DND-41 (cell line): ENCODE measurements around the gene ASF1A.

Experiments used
- ATAC-seq: fragments of 200-7000 bp; cut with Tn5 transposase; 3 replicates; pipeline ENCODE4 v1.9.1; 2021; ENCODE audit warnings: low read depth; ENCODE audit not compliant: insufficient read depth
- DNase-seq: peaks from one replicate; pipeline ENCODE4 v3.0.0-alpha.2; 2020
- H2AFZ ChIP-seq: 2 replicates; pipeline ENCODE4 v1.6.0; 2012; ENCODE audit warnings: low read depth, low read length
- H3K27ac ChIP-seq: 2 replicates; pipeline ENCODE4 v1.5.1; 2012; ENCODE audit warnings: low read length, inconsistent platforms
- H3K27me3 ChIP-seq: fragments of 200-600 bp; sonication (generic); 2 replicates; pipeline ENCODE4 v1.6.0; 2012; ENCODE audit warnings: low read length, mild to moderate bottlenecking, inconsistent platforms; ENCODE audit not compliant: insufficient read depth, poor library complexity
- H3K36me3 ChIP-seq: 2 replicates; pipeline ENCODE4 v1.5.1; 2012; ENCODE audit warnings: low read length, inconsistent platforms; ENCODE audit not compliant: insufficient read depth
- H3K4me1 ChIP-seq: 2 replicates; pipeline ENCODE4 v1.5.1; 2012; ENCODE audit warnings: mild to moderate bottlenecking, low read length; ENCODE audit not compliant: insufficient read depth
- H3K4me2 ChIP-seq: 2 replicates; pipeline ENCODE4 v1.6.0; 2012; ENCODE audit warnings: mild to moderate bottlenecking, moderate library complexity, low read length, inconsistent platforms; ENCODE audit not compliant: insufficient read depth
- H3K4me3 ChIP-seq, 2 experiments: fragments of 200-600 bp in 1 of 2; shearing (Covaris generic) in 1 of 2; 2 replicates each; pipeline ENCODE4 v1.5.1; 2012 to 2016; ENCODE audit warnings: inconsistent platforms in 2 of 2, low read length in 2 of 2, mild to moderate bottlenecking in 2 of 2, low read depth in 1 of 2, moderate library complexity in 1 of 2
- H3K79me2 ChIP-seq: 2 replicates; pipeline ENCODE4 v1.6.0; 2012; ENCODE audit warnings: low read length, inconsistent platforms; ENCODE audit not compliant: insufficient read depth
- H3K9ac ChIP-seq: 2 replicates; pipeline ENCODE4 v1.6.0; 2012; ENCODE audit warnings: low read depth, mild to moderate bottlenecking, inconsistent platforms, low read length, moderate library complexity
- H3K9me3 ChIP-seq: 2 replicates; pipeline ENCODE4 v1.5.1; 2012; ENCODE audit warnings: low read length, moderate library complexity, mild to moderate bottlenecking, inconsistent platforms; ENCODE audit not compliant: insufficient read depth, severe bottlenecking
- H4K20me1 ChIP-seq: 2 replicates; pipeline ENCODE4 v1.6.0; 2012; ENCODE audit warnings: low read length; ENCODE audit not compliant: insufficient read depth
- EZH2 ChIP-seq: IDR thresholded peaks from 3 replicates; pipeline ENCODE4 v1.6.1; 2012; ENCODE audit warnings: borderline replicate concordance, low read depth, mild to moderate bottlenecking, moderate library complexity, low read length, inconsistent platforms; ENCODE audit not compliant: severe bottlenecking
- TF ChIP-seq, protein P1 (sequence below): IDR thresholded peaks from 2 replicates; pipeline ENCODE4 v1.5.1; 2012; ENCODE audit warnings: borderline replicate concordance, low read length, moderate library complexity, mild to moderate bottlenecking; ENCODE audit not compliant: poor library complexity, severe bottlenecking; ENCODE audit errors: extremely low read depth

The ASF1A gene

DNA sequence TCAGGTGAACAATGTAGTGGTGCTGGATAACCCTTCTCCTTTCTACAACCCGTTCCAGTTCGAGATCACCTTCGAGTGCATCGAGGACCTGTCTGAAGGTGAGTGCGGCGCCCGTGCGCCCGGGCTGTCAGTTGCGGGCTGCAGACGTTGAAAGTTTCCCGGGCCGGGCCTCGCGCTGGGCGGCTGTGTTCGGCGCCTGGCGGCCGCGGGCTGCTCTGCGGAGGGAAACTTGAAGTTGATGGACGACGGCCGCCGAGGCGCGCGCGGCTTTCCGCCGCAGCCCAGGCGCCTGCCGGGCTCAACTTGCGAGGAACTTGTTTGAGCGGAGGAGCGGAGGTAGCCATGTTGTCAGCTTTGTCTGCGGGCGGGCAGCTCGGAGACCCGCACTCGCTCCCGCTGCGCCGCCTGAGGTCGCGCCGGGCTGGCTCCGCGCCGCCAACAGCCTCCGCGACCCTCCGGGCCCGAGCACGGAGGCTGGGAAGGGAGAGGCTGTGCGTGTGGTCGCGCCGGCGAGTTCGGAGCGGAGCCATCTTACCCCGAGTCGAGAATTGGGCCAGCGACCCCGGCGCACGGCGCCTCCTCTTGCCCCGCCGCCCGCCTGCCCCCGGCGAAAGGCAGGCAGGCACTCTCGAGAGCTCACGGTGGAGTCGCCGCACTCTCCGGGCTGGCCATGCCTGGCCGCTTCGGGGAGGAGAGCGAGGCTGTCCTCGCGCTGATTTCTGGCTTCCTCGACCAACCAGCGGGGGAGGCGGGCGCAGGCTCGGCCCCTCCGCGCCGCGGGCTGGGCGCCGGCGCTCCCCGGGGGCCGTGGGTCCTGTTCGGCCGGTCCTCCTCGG lies 691 bp downstream of the ASF1A start:
- Histone ChIP-seq H3K27me3 (no peaks in the 10 kb centered on the region), H3K36me3 (peaks cover 24% of the 10 kb centered on the region), H3K79me2 (peaks cover 84% of the 10 kb centered on the region), H3K4me3 (peak overlapping the region; percentile 98 to 99), H3K4me2 (peak overlapping the region; percentile 60), H3K4me1 (peaks cover 60% of the 10 kb centered on the region), H3K9ac (peak overlapping the region; percentile 98), H3K9me3 (no peaks in the 10 kb centered on the region), H2AFZ (peak overlapping the region; percentile 83), H4K20me1 (peaks cover 20% of the 10 kb centered on the region), H3K27ac (peak overlapping the region; percentile 96)
- DNase-seq, result peak; percentile 58
- peak; percentile 33 for ATAC-seq
- peak; percentile 16 for TF ChIP-seq EZH2
- TF ChIP-seq, protein P1, sequence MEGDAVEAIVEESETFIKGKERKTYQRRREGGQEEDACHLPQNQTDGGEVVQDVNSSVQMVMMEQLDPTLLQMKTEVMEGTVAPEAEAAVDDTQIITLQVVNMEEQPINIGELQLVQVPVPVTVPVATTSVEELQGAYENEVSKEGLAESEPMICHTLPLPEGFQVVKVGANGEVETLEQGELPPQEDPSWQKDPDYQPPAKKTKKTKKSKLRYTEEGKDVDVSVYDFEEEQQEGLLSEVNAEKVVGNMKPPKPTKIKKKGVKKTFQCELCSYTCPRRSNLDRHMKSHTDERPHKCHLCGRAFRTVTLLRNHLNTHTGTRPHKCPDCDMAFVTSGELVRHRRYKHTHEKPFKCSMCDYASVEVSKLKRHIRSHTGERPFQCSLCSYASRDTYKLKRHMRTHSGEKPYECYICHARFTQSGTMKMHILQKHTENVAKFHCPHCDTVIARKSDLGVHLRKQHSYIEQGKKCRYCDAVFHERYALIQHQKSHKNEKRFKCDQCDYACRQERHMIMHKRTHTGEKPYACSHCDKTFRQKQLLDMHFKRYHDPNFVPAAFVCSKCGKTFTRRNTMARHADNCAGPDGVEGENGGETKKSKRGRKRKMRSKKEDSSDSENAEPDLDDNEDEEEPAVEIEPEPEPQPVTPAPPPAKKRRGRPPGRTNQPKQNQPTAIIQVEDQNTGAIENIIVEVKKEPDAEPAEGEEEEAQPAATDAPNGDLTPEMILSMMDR, result no peak

DNA sequence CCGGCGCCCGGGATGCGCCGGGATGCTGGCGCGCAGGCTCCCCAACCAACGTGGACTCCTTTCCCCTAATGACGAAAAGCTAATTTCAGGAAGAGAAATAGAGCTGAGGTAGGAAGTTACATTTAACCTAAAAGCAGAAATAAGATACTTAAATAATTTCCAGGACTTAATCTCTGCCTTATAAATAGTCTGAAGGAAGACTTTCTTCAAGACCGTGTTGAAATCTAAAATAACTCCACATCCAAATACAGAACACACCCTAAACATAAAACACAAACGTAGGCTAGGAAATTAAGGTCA lies 1.3 kb downstream of the ASF1A start:
- Histone ChIP-seq H3K27ac (peak overlapping the region; percentile 96), H3K4me2 (peak overlapping the region; percentile 60), H2AFZ (peak overlapping the region; percentile 83), H3K4me3 (peak overlapping the region; percentile 98 to 99; a peak in 3 of 4 replicates), H3K36me3 (peaks cover 30% of the 10 kb centered on the region), H3K4me1 (peaks cover 66% of the 10 kb centered on the region), H3K27me3 (no peaks in the 10 kb centered on the region), H3K9me3 (no peaks in the 10 kb centered on the region), H3K9ac (peak overlapping the region; percentile 98), H3K79me2 (peaks cover 90% of the 10 kb centered on the region), H4K20me1 (peaks cover 25% of the 10 kb centered on the region)
- ATAC-seq (no peak), DNase-seq (no peak)
- TF ChIP-seq EZH2, result no peak
- TF ChIP-seq, protein P1, result no peak

DNA sequence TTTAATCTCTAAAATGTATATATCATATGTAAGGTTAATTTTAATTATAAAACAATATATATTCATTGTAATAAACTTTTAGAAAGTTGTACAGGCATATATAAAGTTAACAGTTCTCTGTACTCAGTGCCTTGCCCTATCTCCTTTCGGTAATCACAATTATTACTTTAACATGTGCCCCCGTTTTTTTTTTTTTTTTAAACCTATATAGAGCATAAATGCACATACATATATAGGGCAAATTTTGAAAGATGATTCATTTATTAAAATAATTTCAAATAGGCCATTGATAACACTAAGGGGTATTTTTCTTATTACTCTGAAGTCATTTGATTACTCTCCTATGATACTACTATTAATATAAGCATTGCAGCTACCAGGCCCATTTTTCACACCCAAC lies 1.9 kb downstream of the ASF1A start:
- Histone ChIP-seq H3K36me3 (peaks cover 36% of the 10 kb centered on the region), H3K4me2 (peak overlapping the region; percentile 60), H3K9me3 (no peaks in the 10 kb centered on the region), H3K9ac (peak overlapping the region; percentile 98), H3K4me3 (peak overlapping the region; percentile 98 to 99; a peak in 3 of 4 replicates), H4K20me1 (peaks cover 28% of the 10 kb centered on the region), H3K79me2 (peaks cover 96% of the 10 kb centered on the region), H3K27me3 (no peaks in the 10 kb centered on the region), H2AFZ (0 out of 2 replicates have a peak overlapping the region, but pooled peaks have one; percentile 7), H3K4me1 (peaks cover 71% of the 10 kb centered on the region), H3K27ac (peak overlapping the region; percentile 96)
- no peak for TF ChIP-seq EZH2
- TF ChIP-seq, protein P1, result no peak
- ATAC-seq (no peak), DNase-seq (no peak)
